SU-DHL-6 (cell line): ENCODE results near the gene CRELD1.

Source experiments
- H2AFZ ChIP-seq: fragments of 200-600 bp; sonication (generic); 2 replicates; pipeline ENCODE4 v1.6.1; 2014; ENCODE audit warnings: low read depth, mild to moderate bottlenecking, moderate library complexity, mixed read lengths, antibody characterized with exemption, low read length; ENCODE audit not compliant: severe bottlenecking
- H3F3A ChIP-seq: fragments of 200-600 bp; shearing (Covaris generic); 2 replicates; pipeline ENCODE4 v1.6.0; 2016; ENCODE audit warnings: antibody characterized with exemption, mild to moderate bottlenecking; ENCODE audit not compliant: insufficient read depth
- H3K27ac ChIP-seq: fragments of 200-600 bp; sonication (generic); 2 replicates; pipeline ENCODE4 v1.5.1; 2016; ENCODE audit warnings: low read depth, mild to moderate bottlenecking, low read length, moderate library complexity, mixed read lengths
- H3K27me3 ChIP-seq: fragments of 200-600 bp; sonication (generic), shearing (Covaris generic); 2 replicates; pipeline ENCODE4 v1.6.0; 2014; ENCODE audit warnings: mild to moderate bottlenecking, low read length
- H3K36me3 ChIP-seq: fragments of 200-600 bp; sonication (generic); 2 replicates; pipeline ENCODE4 v1.6.1; 2014; ENCODE audit warnings: mild to moderate bottlenecking, low read length, mixed read lengths
- H3K4me2 ChIP-seq: fragments of 300-600, 200-600 bp; shearing (Covaris generic), sonication (generic); 2 replicates; pipeline ENCODE4 v1.6.0; 2014; ENCODE audit warnings: low read length, low read depth, mild to moderate bottlenecking; ENCODE audit not compliant: poor library complexity, severe bottlenecking
- H3K4me3 ChIP-seq: fragments of 200-600 bp; sonication (generic); 2 replicates; pipeline ENCODE4 v1.5.1; 2014; ENCODE audit warnings: antibody characterized with exemption, low read length, mild to moderate bottlenecking, mixed read lengths; ENCODE audit not compliant: insufficient read depth, poor library complexity, severe bottlenecking
- H3K79me2 ChIP-seq: fragments of 200-600 bp; sonication (generic); 2 replicates; pipeline ENCODE4 v1.6.1; 2014; ENCODE audit warnings: mild to moderate bottlenecking, low read length, moderate library complexity; ENCODE audit not compliant: insufficient read depth
- H3K9ac ChIP-seq: fragments of 200-600 bp; sonication (generic); 2 replicates; pipeline ENCODE4 v1.7.0; 2014; ENCODE audit warnings: mild to moderate bottlenecking, low read length
- H3K9me2 ChIP-seq: fragments of 200-600 bp; sonication (generic); replicated peaks from 2 replicates; pipeline ENCODE4 v1.6.1; 2014; ENCODE audit warnings: low read length; ENCODE audit not compliant: insufficient read depth
- H3K9me3 ChIP-seq: fragments of 200-600 bp; sonication (generic); 2 replicates; pipeline ENCODE4 v1.6.1; 2014; ENCODE audit warnings: low read length, mixed read lengths; ENCODE audit not compliant: insufficient read depth
- H4K20me1 ChIP-seq: fragments of 200-600 bp; sonication (generic); 2 replicates; pipeline ENCODE4 v1.6.1; 2014; ENCODE audit warnings: low read depth, mild to moderate bottlenecking, antibody characterized with exemption, low read length, moderate library complexity, mixed read lengths
- CTCF ChIP-seq: fragments of 200-600 bp; sonication (generic); IDR thresholded peaks from one replicate; pipeline ENCODE4 v1.5.1; 2017; ENCODE audit warnings: antibody characterized with exemption, mild to moderate bottlenecking, low read length, moderate library complexity; ENCODE audit not compliant: insufficient read depth, poor library complexity, severe bottlenecking
- EZH2phosphoT487 ChIP-seq: fragments of 200-600 bp; sonication (generic), shearing (Covaris generic); conservative IDR thresholded peaks from 2 replicates; pipeline ENCODE4 v1.6.1; 2018; ENCODE audit warnings: mild to moderate bottlenecking, antibody characterized with exemption, low read length, moderate library complexity, mixed read lengths

The CRELD1 gene

GRCh38 chr3:9942164-9942563 is 8.5 kb downstream of the CRELD1 start:
- H3F3A ChIP-seq, result no peaks in the 10 kb centered on the region
- no peaks in the 10 kb centered on the region for H3K9me3 ChIP-seq
- H3K36me3 ChIP-seq, result no peaks in the 10 kb centered on the region
- no peaks in the 10 kb centered on the region for H4K20me1 ChIP-seq
- H3K4me3 ChIP-seq, result no peak overlapping the region
- H3K9ac ChIP-seq, result no peak overlapping the region
- no peaks in the 10 kb centered on the region for H3K27me3 ChIP-seq
- H3K4me2 ChIP-seq, result no peak overlapping the region
- H3K9me2 ChIP-seq, result no peaks in the 10 kb centered on the region
- TF ChIP-seq EZH2phosphoT487 (no peak), CTCF (no peak)
- H3K79me2 ChIP-seq, result no peaks in the 10 kb centered on the region
- no peak overlapping the region for H2AFZ ChIP-seq
- no peak overlapping the region for H3K27ac ChIP-seq

GRCh38 chr3:9942934-9943690 is 9.5 kb downstream of the CRELD1 start:
- H3K27ac ChIP-seq, result no peak overlapping the region
- H3K4me3 ChIP-seq, result no peak overlapping the region
- H3K4me2 ChIP-seq, result no peak overlapping the region
- H3K9me2 ChIP-seq, result no peaks in the 10 kb centered on the region
- no peaks in the 10 kb centered on the region for H3F3A ChIP-seq
- H3K9me3 ChIP-seq, result no peaks in the 10 kb centered on the region
- H3K79me2 ChIP-seq, result no peaks in the 10 kb centered on the region
- no peaks in the 10 kb centered on the region for H3K36me3 ChIP-seq
- H2AFZ ChIP-seq, result no peak overlapping the region
- no peaks in the 10 kb centered on the region for H3K27me3 ChIP-seq
- H4K20me1 ChIP-seq, result no peaks in the 10 kb centered on the region
- H3K9ac ChIP-seq, result no peak overlapping the region
- TF ChIP-seq CTCF (no peak), EZH2phosphoT487 (no peak)

DNA sequence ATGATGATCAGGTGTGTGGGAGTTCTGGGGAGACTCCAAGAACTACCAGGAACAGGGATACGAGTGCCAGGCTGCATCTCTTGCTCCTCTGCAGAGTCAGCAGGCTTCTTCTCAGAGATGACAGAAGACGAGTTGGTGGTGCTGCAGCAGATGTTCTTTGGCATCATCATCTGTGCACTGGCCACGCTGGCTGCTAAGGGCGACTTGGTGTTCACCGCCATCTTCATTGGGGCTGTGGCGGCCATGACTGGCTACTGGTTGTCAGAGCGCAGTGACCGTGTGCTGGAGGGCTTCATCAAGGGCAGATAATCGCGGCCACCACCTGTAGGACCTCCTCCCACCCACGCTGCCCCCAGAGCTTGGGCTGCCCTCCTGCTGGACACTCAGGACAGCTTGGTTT is 10.6 kb downstream of the CRELD1 start:
- no peak overlapping the region for H3K9ac ChIP-seq
- H3K4me3 ChIP-seq, result no peak overlapping the region
- H3K79me2 ChIP-seq, result no peaks in the 10 kb centered on the region
- H3K9me3 ChIP-seq, result no peaks in the 10 kb centered on the region
- H4K20me1 ChIP-seq, result no peaks in the 10 kb centered on the region
- H3K27ac ChIP-seq, result no peak overlapping the region
- H3K4me2 ChIP-seq, result no peak overlapping the region
- H3F3A ChIP-seq, result no peaks in the 10 kb centered on the region
- H3K9me2 ChIP-seq, result no peaks in the 10 kb centered on the region
- no peak overlapping the region for H2AFZ ChIP-seq
- TF ChIP-seq CTCF, result no peak
- no peak for TF ChIP-seq EZH2phosphoT487
- no peaks in the 10 kb centered on the region for H3K27me3 ChIP-seq
- no peaks in the 10 kb centered on the region for H3K36me3 ChIP-seq
